CD4-positive, alpha-beta T cell (primary cell): Measurements from ENCODE around the gene INPP5D. TPM values are rescaled to one million over a fixed set of nuclear protein-coding genes. Genes with fewer than 3 reads are reported as not detected.
"Not testable (repeated sequence)": the region's sequence is repeated elsewhere in the genome, so short reads cannot be mapped to it uniquely, and the experiment has no call there.

Experiments used
- ATAC-seq: fragments of 200-7000 bp; cut with Tn5 transposase; one replicate; pipeline ENCODE4 v1.10.0; 2022; ENCODE audit warnings: mild to moderate bottlenecking; ENCODE audit not compliant: poor library complexity
- CTCF ChIA-PET: fragments of 350-600 bp; sonication (Branson Sonifier 250); formaldehyde crosslinking; loops from one replicate; lab custom pipeline; 2021; ENCODE audit warnings: antibody characterized with exemption, inconsistent platforms; lab: Charles Lee
- POLR2A ChIA-PET: fragments of 350-600 bp; sonication (Branson Sonifier 250); formaldehyde crosslinking; loops from one replicate; lab custom pipeline; 2021; ENCODE audit warnings: antibody characterized with exemption, inconsistent platforms; lab: Charles Lee
- DNase-seq, 14 experiments: peaks; one replicate each; pipeline ENCODE4 v3.0.0-alpha.2; 2013 to 2020; ENCODE audit warnings: mixed read lengths in 2 of 14
- H3K27ac ChIP-seq, 2 donors: one replicate each; pipeline versions ENCODE4 v1.5.1 to v1.7.0; 2013; ENCODE audit warnings: low read length in 2 of 2, low read depth in 1 of 2, mild to moderate bottlenecking in 1 of 2
- H3K27me3 ChIP-seq, 2 experiments: 1 replicate in 1 of 2; 2 replicates in 1 of 2; pipeline versions ENCODE4 v1.6.1 to v1.7.0; 2013; ENCODE audit warnings: low read length in 2 of 2, control low read depth in 1 of 2, mild to moderate bottlenecking in 1 of 2, moderate library complexity in 1 of 2; ENCODE audit not compliant: insufficient read depth in 2 of 2, control insufficient read depth in 1 of 2
- H3K36me3 ChIP-seq: one replicate; pipeline ENCODE4 v1.6.1; 2013; ENCODE audit warnings: low read length, control low read depth; ENCODE audit not compliant: insufficient read depth
- H3K4me1 ChIP-seq: one replicate; pipeline ENCODE4 v1.6.1; 2013; ENCODE audit warnings: low read length, control low read depth; ENCODE audit not compliant: insufficient read depth
- H3K4me3 ChIP-seq: one replicate; pipeline ENCODE4 v1.5.1; 2013; ENCODE audit warnings: mild to moderate bottlenecking, low read length, moderate library complexity
- H3K9me3 ChIP-seq, 2 experiments: 1 replicate in 1 of 2; 2 replicates in 1 of 2; pipeline versions ENCODE4 v1.6.1 to v1.7.0; 2013; ENCODE audit warnings: low read length in 2 of 2, mild to moderate bottlenecking in 2 of 2, control low read depth in 1 of 2, moderate library complexity in 1 of 2; ENCODE audit not compliant: control insufficient read depth in 1 of 2, insufficient read depth in 1 of 2
- H3K27ac Mint-ChIP-seq: one replicate; pipeline ENCODE4 v1.8.0; 2020; ENCODE audit warnings: mixed read lengths
- H3K27me3 Mint-ChIP-seq: one replicate; pipeline ENCODE4 v1.8.0; 2021; ENCODE audit warnings: mixed read lengths
- H3K36me3 Mint-ChIP-seq: one replicate; pipeline ENCODE4 v1.8.0; 2021; ENCODE audit warnings: low read depth, mixed read lengths
- H3K4me1 Mint-ChIP-seq: one replicate; pipeline ENCODE4 v1.8.0; 2021; ENCODE audit warnings: low read depth, mixed read lengths
- H3K4me3 Mint-ChIP-seq: one replicate; pipeline ENCODE4 v1.8.0; 2020; ENCODE audit warnings: mild to moderate bottlenecking, mixed read lengths
- H3K9me3 Mint-ChIP-seq: one replicate; pipeline ENCODE4 v1.8.0; 2020; ENCODE audit warnings: mixed read lengths
- CTCF ChIP-seq: fragments of 200-600 bp; IDR thresholded peaks from one replicate; pipeline ENCODE4 v1.8.0; 2022; ENCODE audit warnings: antibody characterized with exemption, mild to moderate bottlenecking
- intact Hi-C, 2 experiments: fragments of 100-400 bp; cut with DNase I in 1 of 2; cut with micrococcal nuclease in 1 of 2; formaldehyde crosslinking; loops; one replicate each; pipeline versions ENCODE4 v1.15.1 to v1.9.0; 2023 to 2025; cut with DNase I, micrococcal nuclease
- total RNA-seq, 174 experiments: library from RNA in 2 of 174; stranded (reverse) in 2 of 174; gene quantifications; one replicate each; pipeline ENCODE4 v1.2.3 and lab custom pipeline; 2021 to 2026

INPP5D gene
- total RNA-seq, 2 experiments from 2014 or later: 141 to 154 TPM

GRCh38 chr2:233152541-233152940 is 92.4 kb downstream of the INPP5D start:
- POLR2A ChIA-PET: no interaction called here

GRCh38 chr2:233153146-233153798 is 93.1 kb downstream of the INPP5D start:
- POLR2A ChIA-PET: no interaction called here
- no peak overlapping the region for H3K4me3 ChIP-seq
- H3K4me1 ChIP-seq: peaks cover 4% of the 10 kb centered on the region
- no peaks in the 10 kb centered on the region for H3K27me3 ChIP-seq
- H3K36me3 Mint-ChIP-seq: peaks cover 93% of the 10 kb centered on the region
- peaks cover 84% of the 10 kb centered on the region for H3K36me3 ChIP-seq
- no peak overlapping the region for H3K27ac ChIP-seq
- intact Hi-C loops: no loop called here
- H3K4me3 Mint-ChIP-seq: no peak overlapping the region
- no peaks in the 10 kb centered on the region for H3K4me1 Mint-ChIP-seq
- H3K9me3 Mint-ChIP-seq: no peaks in the 10 kb centered on the region
- CTCF ChIA-PET: no interaction called here
- no peak for TF ChIP-seq CTCF
- H3K9me3 ChIP-seq: no peaks in the 10 kb centered on the region
- ATAC-seq (no peak), DNase-seq (no peak)
- H3K27ac Mint-ChIP-seq: peak overlapping the region; percentile 30
- H3K27me3 Mint-ChIP-seq: no peaks in the 10 kb centered on the region

More at GRCh38 chr2:233152541-233152940, 92.4 kb downstream of the INPP5D start:
- Histone ChIP-seq H3K9me3 (no peaks in the 10 kb centered on the region), H3K36me3 (peaks cover 84% of the 10 kb centered on the region), H3K27ac (no peak overlapping the region), H3K4me1 (peaks cover 4% of the 10 kb centered on the region), H3K27me3 (no peaks in the 10 kb centered on the region), H3K4me3 (no peak overlapping the region)
- H3K9me3 Mint-ChIP-seq: no peaks in the 10 kb centered on the region
- peaks cover 93% of the 10 kb centered on the region for H3K36me3 Mint-ChIP-seq
- H3K4me1 Mint-ChIP-seq: no peaks in the 10 kb centered on the region
- ATAC-seq: no peak
- intact Hi-C loops: no loop called here
- H3K27ac Mint-ChIP-seq: no peak overlapping the region
- no peak for DNase-seq
- H3K27me3 Mint-ChIP-seq: no peaks in the 10 kb centered on the region
- CTCF ChIA-PET: no interaction called here
- no peak overlapping the region for H3K4me3 Mint-ChIP-seq
- no peak for TF ChIP-seq CTCF

GRCh38 chr2:233156001-233156400 is 95.9 kb downstream of the INPP5D start:
- H3K9me3 ChIP-seq: no peaks in the 10 kb centered on the region
- H3K4me3 ChIP-seq: no peak overlapping the region
- Mint-ChIP-seq H3K4me3 (no peak overlapping the region), H3K27me3 (no peaks in the 10 kb centered on the region), H3K36me3 (peaks cover 93% of the 10 kb centered on the region), H3K27ac (peak overlapping the region; percentile 47), H3K9me3 (no peaks in the 10 kb centered on the region), H3K4me1 (no peaks in the 10 kb centered on the region)
- no peak for ATAC-seq
- ChIA-PET POLR2A (no interaction called here), CTCF (no interaction called here)
- intact Hi-C loops: no loop called here
- H3K4me1 ChIP-seq: peaks cover 4% of the 10 kb centered on the region
- H3K36me3 ChIP-seq: peaks cover 81% of the 10 kb centered on the region
- no peaks in the 10 kb centered on the region for H3K27me3 ChIP-seq
- TF ChIP-seq CTCF: no peak
- no peak for DNase-seq
- H3K27ac ChIP-seq: no peak overlapping the region

GRCh38 chr2:233156461-233156860 is 96.3 kb downstream of the INPP5D start:
- H3K27ac Mint-ChIP-seq, H3K4me3 Mint-ChIP-seq, H3K9me3 Mint-ChIP-seq, ATAC-seq, H3K4me3 ChIP-seq, DNase-seq, H3K27me3 Mint-ChIP-seq, H3K4me1 Mint-ChIP-seq, intact Hi-C loops, POLR2A ChIA-PET, H3K9me3 ChIP-seq, CTCF ChIA-PET, H3K4me1 ChIP-seq, H3K27ac ChIP-seq, H3K27me3 ChIP-seq: not testable (repeated sequence)
- H3K36me3 Mint-ChIP-seq: peaks cover 93% of the 10 kb centered on the region
- peaks cover 80% of the 10 kb centered on the region for H3K36me3 ChIP-seq
